Tibial nerve (tissue), 4 donors: ENCODE results near the gene PHF2. TPM values are rescaled to one million over a fixed set of nuclear protein-coding genes. Genes with fewer than 3 reads are reported as not detected.

Experiments used
- DNase-seq, 2 donors: peaks; one replicate each; pipeline ENCODE4 v3.0.0-alpha.2; 2019; ENCODE audit warnings: low spot score in 2 of 2
- H3K27ac ChIP-seq, 4 donors: fragments of 200-600 bp; sonication (generic) in 3 of 4; one replicate each; pipeline ENCODE4 v1.5.1; 2017 to 2019; ENCODE audit warnings: mild to moderate bottlenecking in 1 of 4
- H3K27me3 ChIP-seq, 2 donors: fragments of 200-600 bp; sonication (generic) in 1 of 2; one replicate each; pipeline versions ENCODE4 v1.5.1 to v1.6.0; 2017 to 2019
- H3K36me3 ChIP-seq, 3 donors: fragments of 200-600 bp; sonication (generic); one replicate each; pipeline ENCODE4 v1.5.1; 2018 to 2019
- H3K4me1 ChIP-seq, 4 donors: fragments of 200-600 bp; sonication (generic) in 3 of 4; one replicate each; pipeline ENCODE4 v1.5.1; 2017 to 2019
- H3K4me3 ChIP-seq, 4 donors: fragments of 200-600 bp; sonication (generic) in 3 of 4; one replicate each; pipeline ENCODE4 v1.5.1; 2017 to 2019; ENCODE audit warnings: mild to moderate bottlenecking in 1 of 4, moderate library complexity in 1 of 4
- H3K9me3 ChIP-seq, 4 donors: fragments of 200-600 bp; sonication (generic) in 3 of 4; one replicate each; pipeline ENCODE4 v1.5.1; 2017 to 2019
- CTCF ChIP-seq, 5 experiments: fragments of 200-600 bp in 3 of 5; fragments of 450-650 bp in 2 of 5; sonication (generic) in 3 of 5; IDR thresholded peaks; one replicate each; pipeline ENCODE4 v1.5.1; 2016 to 2019; ENCODE audit warnings: antibody characterized with exemption in 5 of 5, mild to moderate bottlenecking in 3 of 5, moderate library complexity in 2 of 5
- EP300 ChIP-seq, 2 donors: sonication (generic); formaldehyde crosslinking; IDR thresholded peaks; one replicate each; pipeline ENCODE4 v1.6.1; 2017; ENCODE audit warnings: antibody characterized with exemption in 2 of 2, mild to moderate bottlenecking in 1 of 2
- POLR2A ChIP-seq, 2 donors: fragments of 450-650 bp; IDR thresholded peaks; one replicate each; pipeline ENCODE4 v1.6.1; 2017; ENCODE audit warnings: antibody characterized with exemption in 2 of 2, mild to moderate bottlenecking in 2 of 2, moderate library complexity in 2 of 2
- WGBS, 2 donors: methylation state at CpG; one replicate each; pipeline ENCODE4 v1.1.5; 2018; 5-methylcytosine and 5-hydroxymethylcytosine counted together
- total RNA-seq, 4 donors: library from RNA; depleted of rRNA; stranded (reverse); fragments of >200 nt; gene quantifications; one replicate each; pipeline ENCODE4 v1.1.0, GENCODE V29; 2016

The PHF2 gene
- total RNA-seq, 4 donors from 2014 or later: 36.6 to 41.7 (median 38.6) TPM

GRCh38 chr9:93708289-93708986, 132.1 kb downstream of the PHF2 start:
- Histone ChIP-seq H3K36me3 (no peaks in the 10 kb centered on the region), H3K4me3 (no peak overlapping the region), H3K9me3 (peaks cover 0 to 34% (median 0%) of the 10 kb centered on the region in 4 donors), H3K27me3 (no peaks in the 10 kb centered on the region), H3K4me1 (no peaks in the 10 kb centered on the region), H3K27ac (no peak overlapping the region)
- WGBS, 2 donors: 72 to 91% methylated on average over 3 to 7 of the region's 8 CpGs
- TF ChIP-seq POLR2A (IDR thresholded peaks at IDR 0.05): no peak
- TF ChIP-seq EP300 (IDR thresholded peaks at IDR 0.05): no peak
- TF ChIP-seq CTCF (IDR thresholded peaks at IDR 0.05): no peak
- DNase-seq: no peak

DNA sequence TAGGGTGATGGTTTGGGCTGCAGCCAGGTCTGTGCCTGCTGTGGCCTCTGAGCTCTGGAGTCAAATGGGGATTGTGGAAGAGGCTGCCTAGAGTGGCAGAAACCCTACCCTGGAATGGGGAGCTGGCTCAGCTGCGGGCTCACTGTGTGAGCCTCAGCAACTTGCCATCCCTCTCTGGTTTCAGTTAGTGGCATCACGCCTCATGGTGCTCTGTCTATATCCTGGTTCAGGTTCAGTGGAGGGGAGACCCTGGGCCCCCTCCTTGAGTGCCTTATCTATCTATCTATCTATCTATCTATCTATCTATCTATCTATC, 132.6 kb downstream of the PHF2 start:
- H3K36me3 ChIP-seq: no peaks in the 10 kb centered on the region
- H3K27ac ChIP-seq: no peak overlapping the region
- H3K4me3 ChIP-seq: no peak overlapping the region
- no peaks in the 10 kb centered on the region for H3K4me1 ChIP-seq
- TF ChIP-seq EP300 (IDR thresholded peaks at IDR 0.05): no peak
- TF ChIP-seq POLR2A (IDR thresholded peaks at IDR 0.05): no peak
- no peak for TF ChIP-seq CTCF (IDR thresholded peaks at IDR 0.05)
- 94 to 100% methylated on average over 2 of the region's 2 CpGs for WGBS, 2 donors
- peaks cover 0 to 31% (median 0%) of the 10 kb centered on the region in 4 donors for H3K9me3 ChIP-seq
- H3K27me3 ChIP-seq: no peaks in the 10 kb centered on the region
- DNase-seq: no peak

GRCh38 chr9:93709600-93710369, 133.4 kb downstream of the PHF2 start:
- TF ChIP-seq EP300 (IDR thresholded peaks at IDR 0.05) (no peak), CTCF (IDR thresholded peaks at IDR 0.05) (no peak), POLR2A (IDR thresholded peaks at IDR 0.05) (no peak)

DNA sequence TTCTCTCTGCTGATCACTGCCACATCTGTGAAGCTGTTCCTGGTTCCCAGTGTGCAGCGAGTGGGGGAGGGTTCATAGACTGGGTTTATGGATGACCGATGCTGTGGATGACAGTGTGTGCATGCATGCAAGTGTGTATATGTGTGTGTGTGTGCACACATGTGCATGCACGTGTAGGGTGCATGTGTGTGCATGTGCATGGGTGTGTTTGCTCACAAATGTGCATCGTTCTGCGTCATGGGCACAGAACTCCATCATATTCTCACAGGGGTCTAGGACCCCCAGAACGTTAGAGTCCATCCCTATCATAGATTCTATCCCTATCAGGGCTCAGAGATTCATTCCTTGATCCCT, 134.0 kb downstream of the PHF2 start:
- H3K9me3 ChIP-seq: peaks cover 0 to 25% (median 0%) of the 10 kb centered on the region in 4 donors
- H3K36me3 ChIP-seq: no peaks in the 10 kb centered on the region
- no peaks in the 10 kb centered on the region for H3K4me1 ChIP-seq
- no peak for TF ChIP-seq POLR2A (IDR thresholded peaks at IDR 0.05)
- no peak for TF ChIP-seq CTCF (IDR thresholded peaks at IDR 0.05)
- no peak for TF ChIP-seq EP300 (IDR thresholded peaks at IDR 0.05)
- H3K27me3 ChIP-seq: no peaks in the 10 kb centered on the region
- H3K27ac ChIP-seq: no peak overlapping the region
- H3K4me3 ChIP-seq: no peak overlapping the region
- 86 to 90% methylated on average over 6 of the region's 6 CpGs for WGBS, 2 donors
- DNase-seq: no peak

More at GRCh38 chr9:93709600-93710369, 133.4 kb downstream of the PHF2 start:
- H3K27ac ChIP-seq: no peak overlapping the region
- no peak overlapping the region for H3K4me3 ChIP-seq
- H3K4me1 ChIP-seq: no peaks in the 10 kb centered on the region
- 38 to 45% methylated on average over 2 of the region's 2 CpGs for WGBS, 2 donors
- peaks cover 0 to 26% (median 0%) of the 10 kb centered on the region in 4 donors for H3K9me3 ChIP-seq
- H3K27me3 ChIP-seq: no peaks in the 10 kb centered on the region
- DNase-seq: no peak
- H3K36me3 ChIP-seq: no peaks in the 10 kb centered on the region

DNA sequence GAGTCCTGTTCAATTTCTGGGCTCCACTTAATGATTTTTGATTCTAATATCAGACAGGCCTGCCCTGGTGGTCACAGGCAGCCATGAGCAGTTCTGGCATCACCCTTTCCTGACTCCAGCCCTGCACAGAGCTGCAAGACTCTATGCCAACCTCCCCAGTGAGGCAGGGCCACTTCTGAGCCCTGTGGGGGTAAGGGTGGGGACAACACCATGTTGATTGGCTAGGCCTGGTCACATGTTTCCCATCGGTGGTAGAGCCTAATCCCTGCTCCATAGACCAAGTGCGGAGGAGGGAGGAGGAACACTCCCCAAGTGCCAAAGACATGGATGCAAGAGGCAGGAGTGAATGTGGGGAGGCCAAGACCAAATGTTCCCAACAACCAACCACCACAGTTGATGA, 134.6 kb downstream of the PHF2 start:
- TF ChIP-seq EP300 (IDR thresholded peaks at IDR 0.05) (no peak), POLR2A (IDR thresholded peaks at IDR 0.05) (no peak), CTCF (IDR thresholded peaks at IDR 0.05) (no peak)
- Histone ChIP-seq H3K9me3 (peaks cover 0 to 25% (median 0%) of the 10 kb centered on the region in 4 donors), H3K4me1 (no peaks in the 10 kb centered on the region), H3K27ac (no peak overlapping the region), H3K36me3 (no peaks in the 10 kb centered on the region), H3K4me3 (no peak overlapping the region), H3K27me3 (no peaks in the 10 kb centered on the region)
- WGBS, 2 donors: 64 to 88% methylated on average over 2 of the region's 2 CpGs
- DNase-seq: no peak
